C4-2B (cell line): Measurements from ENCODE around the gene PUDP.

ENCODE experiments used
- ZFX ChIP-seq: fragments of 450-650 bp; IDR thresholded peaks from 2 replicates; pipeline ENCODE4 v1.6.1; 2017
- TF ChIP-seq, protein P1 (sequence below): fragments of 450-650 bp; conservative IDR thresholded peaks from 2 replicates; pipeline ENCODE4 v1.5.1; 2017; ENCODE audit warnings: mild to moderate bottlenecking

DNA sequence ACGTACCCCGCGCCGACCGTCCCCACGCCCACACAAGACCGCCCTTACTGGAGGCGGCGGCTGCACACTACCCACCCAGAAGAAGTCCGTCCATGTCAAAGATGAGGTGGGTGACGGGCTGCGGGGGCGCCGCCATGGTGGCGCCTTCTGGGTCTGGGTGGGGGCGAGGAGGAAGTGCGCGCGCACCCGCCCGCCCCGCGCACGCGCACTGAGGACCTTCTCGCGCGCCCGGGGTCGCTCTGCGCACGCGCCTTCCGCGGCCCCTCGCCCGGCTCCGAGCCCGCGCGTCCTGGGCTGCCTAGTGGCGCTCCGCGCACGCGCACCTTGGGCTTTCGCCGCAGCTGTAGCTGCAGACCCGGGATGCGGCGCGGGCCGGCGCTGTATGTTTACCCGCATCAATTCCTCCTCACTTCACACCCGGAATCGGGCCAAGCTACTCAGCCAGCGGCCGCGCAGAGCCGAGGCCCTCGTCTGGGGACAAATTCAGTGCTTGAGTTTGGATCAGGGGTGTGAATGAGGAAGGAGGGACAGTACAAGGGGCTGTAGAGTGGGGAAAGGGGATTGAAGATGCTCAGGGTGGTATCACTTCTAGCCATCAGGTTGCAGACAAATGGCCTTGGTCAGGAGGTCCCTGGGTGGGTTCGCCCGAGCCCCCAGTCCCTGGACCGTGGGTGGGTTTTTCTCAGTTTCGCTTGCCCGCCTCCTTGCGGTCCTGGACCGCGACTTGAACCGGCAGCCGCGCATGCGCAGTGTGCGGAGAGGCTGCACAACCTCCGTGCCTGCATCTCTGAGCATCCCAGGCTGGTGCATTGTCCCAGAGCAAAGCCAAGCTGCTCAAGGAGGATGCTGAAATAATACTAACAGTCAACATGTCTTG is at the start of gene PUDP:
- TF ChIP-seq, protein P1, sequence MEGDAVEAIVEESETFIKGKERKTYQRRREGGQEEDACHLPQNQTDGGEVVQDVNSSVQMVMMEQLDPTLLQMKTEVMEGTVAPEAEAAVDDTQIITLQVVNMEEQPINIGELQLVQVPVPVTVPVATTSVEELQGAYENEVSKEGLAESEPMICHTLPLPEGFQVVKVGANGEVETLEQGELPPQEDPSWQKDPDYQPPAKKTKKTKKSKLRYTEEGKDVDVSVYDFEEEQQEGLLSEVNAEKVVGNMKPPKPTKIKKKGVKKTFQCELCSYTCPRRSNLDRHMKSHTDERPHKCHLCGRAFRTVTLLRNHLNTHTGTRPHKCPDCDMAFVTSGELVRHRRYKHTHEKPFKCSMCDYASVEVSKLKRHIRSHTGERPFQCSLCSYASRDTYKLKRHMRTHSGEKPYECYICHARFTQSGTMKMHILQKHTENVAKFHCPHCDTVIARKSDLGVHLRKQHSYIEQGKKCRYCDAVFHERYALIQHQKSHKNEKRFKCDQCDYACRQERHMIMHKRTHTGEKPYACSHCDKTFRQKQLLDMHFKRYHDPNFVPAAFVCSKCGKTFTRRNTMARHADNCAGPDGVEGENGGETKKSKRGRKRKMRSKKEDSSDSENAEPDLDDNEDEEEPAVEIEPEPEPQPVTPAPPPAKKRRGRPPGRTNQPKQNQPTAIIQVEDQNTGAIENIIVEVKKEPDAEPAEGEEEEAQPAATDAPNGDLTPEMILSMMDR, result peak; percentile 23
- TF ChIP-seq ZFX, result no peak
